HepG2 (cell line): Measurements from ENCODE around the gene SLC27A2. TPM values are rescaled to one million over a fixed set of nuclear protein-coding genes. Genes with fewer than 3 reads are reported as not detected.

Experiments
- ATAC-seq: fragments of 200-7000 bp; cut with Tn5 transposase; 3 replicates; pipeline ENCODE4 v1.9.1; 2020; ENCODE audit warnings: mild to moderate bottlenecking, moderate library complexity
- BruUV-seq: library from RNA; stranded (reverse); fragments of 400-500 nt; replicated peaks from 2 replicates; lab custom pipeline; 2021; lab: Mats Ljungman, UMichigan
- CTCF ChIA-PET: fragments of 300-600 bp; formaldehyde crosslinking; extraction: SDS; loops from one replicate; lab custom pipeline; 2021; ENCODE audit warnings: low total read pairs, inconsistent platforms, low intra/inter-chr PET ratio; lab: Yijun Ruan, JAX
- POLR2A ChIA-PET: fragments of 350-600 bp; sonication (Branson Sonifier 250); formaldehyde crosslinking; loops from one replicate; lab custom pipeline; 2020; ENCODE audit warnings: antibody characterized with exemption, inconsistent platforms; lab: Yijun Ruan, JAX
- DNase-seq: peaks from one replicate; pipeline ENCODE4 v3.0.0-alpha.2; 2015; ENCODE audit warnings: low spot score
- FAIRE-seq: peaks from 3 replicates; lab custom pipeline; 2011; peaks lifted over from hg19 to GRCh38; lab: Jason Lieb, UNC
- H2AFZ ChIP-seq: one replicate; pipeline ENCODE4 v1.6.1; 2011; ENCODE audit warnings: low read length, inconsistent platforms
- H3K27ac ChIP-seq: fragments of 300-600 bp; 3 replicates; pipeline ENCODE4 v1.8.0; 2011; ENCODE audit warnings: mixed run types, mild to moderate bottlenecking, mixed read lengths, low read length, inconsistent platforms; ENCODE audit not compliant: insufficient read depth; ENCODE audit errors: extremely low read length
- H3K27me3 ChIP-seq, 2 experiments: fragments of 200-600 bp in 1 of 2; 2 replicates in 1 of 2; 3 replicates in 1 of 2; pipeline versions ENCODE4 v1.6.0 to v1.8.0; 2011; ENCODE audit warnings: low read length in 2 of 2, mild to moderate bottlenecking in 2 of 2, moderate library complexity in 2 of 2, inconsistent platforms in 1 of 2; ENCODE audit not compliant: insufficient read depth in 2 of 2, control insufficient read depth in 1 of 2
- H3K36me3 ChIP-seq, 2 experiments: fragments of 200-600 bp in 1 of 2; replicated peaks in 1 of 2; 2 replicates in 1 of 2; 3 replicates in 1 of 2; pipeline versions ENCODE4 v1.5.1 to v1.8.0; 2011; ENCODE audit warnings: low read length in 2 of 2, inconsistent platforms in 1 of 2; ENCODE audit not compliant: insufficient read depth in 2 of 2, control insufficient read depth in 1 of 2
- H3K4me1 ChIP-seq: 2 replicates; pipeline ENCODE4 v1.5.1; 2012; ENCODE audit warnings: low read length, inconsistent platforms; ENCODE audit not compliant: insufficient read depth
- H3K4me2 ChIP-seq: 2 replicates; pipeline ENCODE4 v1.6.0; 2011; ENCODE audit warnings: low read depth, low read length, inconsistent platforms
- H3K4me3 ChIP-seq, 3 experiments: fragments of 200-600 bp in 1 of 3; sonication (generic), shearing (Covaris generic) in 1 of 3; replicated peaks in 1 of 3; 2 replicates each; pipeline ENCODE4 v1.5.1; 2011 to 2016; ENCODE audit warnings: low read length in 3 of 3, inconsistent platforms in 2 of 3, low read depth in 2 of 3, mild to moderate bottlenecking in 2 of 3, control low read depth in 1 of 3, mixed read lengths in 1 of 3; ENCODE audit not compliant: insufficient read depth in 1 of 3
- H3K79me2 ChIP-seq: one replicate; pipeline ENCODE4 v1.6.1; 2011; ENCODE audit warnings: low read length, inconsistent platforms; ENCODE audit not compliant: insufficient read depth
- H3K9ac ChIP-seq: 2 replicates; pipeline ENCODE4 v1.6.0; 2011; ENCODE audit warnings: mild to moderate bottlenecking, low read depth, low read length, inconsistent platforms; ENCODE audit not compliant: insufficient read depth
- H3K9me3 ChIP-seq: 2 replicates; pipeline ENCODE4 v1.5.1; 2012; ENCODE audit warnings: mild to moderate bottlenecking, low read length
- H4K20me1 ChIP-seq: 2 replicates; pipeline ENCODE4 v1.6.0; 2011; ENCODE audit warnings: inconsistent platforms, mild to moderate bottlenecking, low read length, moderate library complexity; ENCODE audit not compliant: insufficient read depth
- EHMT2 ChIP-seq: fragments of 200-600 bp; sonication (generic); IDR thresholded peaks from 2 replicates; pipeline ENCODE4 v1.7.0; 2017; ENCODE audit warnings: antibody characterized with exemption, low read depth, low read length, borderline replicate concordance
- ERF ChIP-seq: IDR thresholded peaks from 2 replicates; pipeline ENCODE4 v1.6.1; 2018; ENCODE audit warnings: missing biosample characterization, missing genetic modification reagents
- IKZF1 ChIP-seq: fragments of 450-650 bp; IDR thresholded peaks from 2 replicates; pipeline ENCODE4 v1.7.1; 2016
- MIER3 ChIP-seq: IDR thresholded peaks from 2 replicates; pipeline ENCODE4 v1.6.1; 2016; ENCODE audit warnings: missing compliant biosample characterization, borderline replicate concordance
- ZBTB7A ChIP-seq: sonication (generic); formaldehyde crosslinking; IDR thresholded peaks from 2 replicates; pipeline ENCODE4 v1.8.0; 2022; ENCODE audit warnings: mild to moderate bottlenecking, missing genetic modification reagents
- ZFY ChIP-seq: sonication (generic); formaldehyde crosslinking; IDR thresholded peaks from 2 replicates; pipeline ENCODE4 v1.4.0; 2020; ENCODE audit warnings: missing genetic modification reagents
- ZNF678 ChIP-seq: sonication (generic); formaldehyde crosslinking; IDR thresholded peaks from 2 replicates; pipeline ENCODE4 v1.4.0; 2020; ENCODE audit warnings: mild to moderate bottlenecking, missing genetic modification reagents
- in situ Hi-C: cut with HindIII; loops from 2 replicates; pipeline ENCODE4 v1.10.0; 2017; ENCODE audit warnings: low pct_unique_long_range_greater_than_20kb; ENCODE audit not compliant: extremely low pct_ligation_motif_present
- intact Hi-C: fragments of 100-400 bp; cut with micrococcal nuclease; formaldehyde crosslinking; loops from one replicate; pipeline ENCODE4 v1.10.0; 2022; ENCODE audit not compliant: unreplicated experiment
- polyA plus RNA-seq, 8 experiments: library from polyadenylated mRNA; depleted of rRNA in 3 of 8; stranded (reverse) in 7 of 8; unstranded in 1 of 8; fragments of >200 nt; fragmentation: Illumina TruSeq in 4 of 8; extraction: Trizol in 4 of 8; gene quantifications; 2 replicates each; pipeline versions ENCODE4 v1.2.1 to v1.2.3, GENCODE V29; 2011 to 2016; ENCODE audit warnings: low read depth in 4 of 8, missing spikeins in 1 of 8, mixed read lengths in 1 of 8; ENCODE audit not compliant: insufficient read depth in 1 of 8
- total RNA-seq, 5 experiments: library from RNA; depleted of rRNA; stranded (reverse); fragments of >200 nt; fragmentation: Illumina TruSeq; extraction: Trizol; gene quantifications; 2 replicates each; pipeline ENCODE4 v1.2.3, GENCODE V29; 2016; ENCODE audit warnings: low read depth in 1 of 5
- TF ChIP-seq, protein P1 (sequence below): sonication (generic); formaldehyde crosslinking; IDR thresholded peaks from 2 replicates; pipeline ENCODE4 v1.4.0; 2020; ENCODE audit warnings: missing genetic modification reagents
- TF ChIP-seq, protein P2 (sequence below): sonication (generic); formaldehyde crosslinking; IDR thresholded peaks from 2 replicates; pipeline ENCODE4 v1.5.0; 2020; ENCODE audit warnings: missing genetic modification reagents, mild to moderate bottlenecking, borderline replicate concordance
- TF ChIP-seq, protein P3 (sequence below), 2 experiments: fragments of 450-650 bp in 1 of 2; sonication (generic) in 1 of 2; formaldehyde crosslinking; IDR thresholded peaks; 2 replicates each; pipeline versions ENCODE4 v1.5.0 to v1.8.0; 2020 to 2022; ENCODE audit warnings: mild to moderate bottlenecking in 1 of 2, missing genetic modification reagents in 1 of 2
- TF ChIP-seq, protein P4 (sequence below): IDR thresholded peaks from 2 replicates; pipeline ENCODE4 v1.6.1; 2016; ENCODE audit warnings: low read depth, borderline replicate concordance
- TF ChIP-seq, protein P5 (sequence below): IDR thresholded peaks from 2 replicates; pipeline ENCODE4 v1.6.1; 2016; ENCODE audit warnings: mild to moderate bottlenecking
- TF ChIP-seq, protein P6 (sequence below), 2 experiments: sonication (generic) in 1 of 2; formaldehyde crosslinking in 1 of 2; IDR thresholded peaks; 2 replicates each; pipeline versions ENCODE4 v1.4.0 to v1.6.1; 2018 to 2020; ENCODE audit warnings: missing genetic modification reagents in 2 of 2, borderline replicate concordance in 1 of 2, low read depth in 1 of 2, mild to moderate bottlenecking in 1 of 2, missing biosample characterization in 1 of 2

SLC27A2 gene
- total and polyA plus RNA-seq, 2 of the 13 experiments (the other 11 are each of a cell fraction or from before 2014, with no cell fraction given) = 14.6 to 23.4 TPM

- TF ChIP-seq, protein P1, sequence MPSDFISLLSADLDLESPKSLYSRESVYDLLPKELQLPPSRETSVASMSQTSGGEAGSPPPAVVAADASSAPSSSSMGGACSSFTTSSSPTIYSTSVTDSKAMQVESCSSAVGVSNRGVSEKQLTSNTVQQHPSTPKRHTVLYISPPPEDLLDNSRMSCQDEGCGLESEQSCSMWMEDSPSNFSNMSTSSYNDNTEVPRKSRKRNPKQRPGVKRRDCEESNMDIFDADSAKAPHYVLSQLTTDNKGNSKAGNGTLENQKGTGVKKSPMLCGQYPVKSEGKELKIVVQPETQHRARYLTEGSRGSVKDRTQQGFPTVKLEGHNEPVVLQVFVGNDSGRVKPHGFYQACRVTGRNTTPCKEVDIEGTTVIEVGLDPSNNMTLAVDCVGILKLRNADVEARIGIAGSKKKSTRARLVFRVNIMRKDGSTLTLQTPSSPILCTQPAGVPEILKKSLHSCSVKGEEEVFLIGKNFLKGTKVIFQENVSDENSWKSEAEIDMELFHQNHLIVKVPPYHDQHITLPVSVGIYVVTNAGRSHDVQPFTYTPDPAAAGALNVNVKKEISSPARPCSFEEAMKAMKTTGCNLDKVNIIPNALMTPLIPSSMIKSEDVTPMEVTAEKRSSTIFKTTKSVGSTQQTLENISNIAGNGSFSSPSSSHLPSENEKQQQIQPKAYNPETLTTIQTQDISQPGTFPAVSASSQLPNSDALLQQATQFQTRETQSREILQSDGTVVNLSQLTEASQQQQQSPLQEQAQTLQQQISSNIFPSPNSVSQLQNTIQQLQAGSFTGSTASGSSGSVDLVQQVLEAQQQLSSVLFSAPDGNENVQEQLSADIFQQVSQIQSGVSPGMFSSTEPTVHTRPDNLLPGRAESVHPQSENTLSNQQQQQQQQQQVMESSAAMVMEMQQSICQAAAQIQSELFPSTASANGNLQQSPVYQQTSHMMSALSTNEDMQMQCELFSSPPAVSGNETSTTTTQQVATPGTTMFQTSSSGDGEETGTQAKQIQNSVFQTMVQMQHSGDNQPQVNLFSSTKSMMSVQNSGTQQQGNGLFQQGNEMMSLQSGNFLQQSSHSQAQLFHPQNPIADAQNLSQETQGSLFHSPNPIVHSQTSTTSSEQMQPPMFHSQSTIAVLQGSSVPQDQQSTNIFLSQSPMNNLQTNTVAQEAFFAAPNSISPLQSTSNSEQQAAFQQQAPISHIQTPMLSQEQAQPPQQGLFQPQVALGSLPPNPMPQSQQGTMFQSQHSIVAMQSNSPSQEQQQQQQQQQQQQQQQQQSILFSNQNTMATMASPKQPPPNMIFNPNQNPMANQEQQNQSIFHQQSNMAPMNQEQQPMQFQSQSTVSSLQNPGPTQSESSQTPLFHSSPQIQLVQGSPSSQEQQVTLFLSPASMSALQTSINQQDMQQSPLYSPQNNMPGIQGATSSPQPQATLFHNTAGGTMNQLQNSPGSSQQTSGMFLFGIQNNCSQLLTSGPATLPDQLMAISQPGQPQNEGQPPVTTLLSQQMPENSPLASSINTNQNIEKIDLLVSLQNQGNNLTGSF = no peak
- TF ChIP-seq ERF (no peak), ZFY (CRISPR knock-in tag) (no peak)
- TF ChIP-seq, protein P2, sequence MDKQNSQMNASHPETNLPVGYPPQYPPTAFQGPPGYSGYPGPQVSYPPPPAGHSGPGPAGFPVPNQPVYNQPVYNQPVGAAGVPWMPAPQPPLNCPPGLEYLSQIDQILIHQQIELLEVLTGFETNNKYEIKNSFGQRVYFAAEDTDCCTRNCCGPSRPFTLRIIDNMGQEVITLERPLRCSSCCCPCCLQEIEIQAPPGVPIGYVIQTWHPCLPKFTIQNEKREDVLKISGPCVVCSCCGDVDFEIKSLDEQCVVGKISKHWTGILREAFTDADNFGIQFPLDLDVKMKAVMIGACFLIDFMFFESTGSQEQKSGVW (CRISPR knock-in tag) = no peak
- TF ChIP-seq, all 625 proteins: peak for 0
These were observed 15.8 kb upstream of the SLC27A2 start (continued) for GRCh38 chr15:50166216-50166615.

GRCh38 chr15:50167110-50167509, 14.9 kb upstream of the SLC27A2 start:
- H2AFZ ChIP-seq = no peak overlapping the region
- no peaks in the 10 kb centered on the region for H3K27me3 ChIP-seq
- DNase-seq (no peak), FAIRE-seq (no peak), ATAC-seq (no peak)
- H3K9ac ChIP-seq = no peak overlapping the region
- no TSS peak for BruUV-seq
- no peaks in the 10 kb centered on the region for H3K79me2 ChIP-seq
- no peaks in the 10 kb centered on the region for H4K20me1 ChIP-seq
- CTCF ChIA-PET = no interaction called here
- intact Hi-C loops (no loop called here), in situ Hi-C loops (no loop called here)
- no peak overlapping the region for H3K4me3 ChIP-seq
- POLR2A ChIA-PET = interaction anchor here (1.1 kb wide), 1 partner anchor 16 kb away, joined by 3 read pairs; no protein-coding TSS in a partner anchor
- H3K9me3 ChIP-seq = no peaks in the 10 kb centered on the region
- no peak overlapping the region for H3K27ac ChIP-seq
- H3K36me3 ChIP-seq = no peaks in the 10 kb centered on the region
- peaks cover 58% of the 10 kb centered on the region for H3K4me1 ChIP-seq
- no peak overlapping the region for H3K4me2 ChIP-seq
- TF ChIP-seq, protein P3, sequence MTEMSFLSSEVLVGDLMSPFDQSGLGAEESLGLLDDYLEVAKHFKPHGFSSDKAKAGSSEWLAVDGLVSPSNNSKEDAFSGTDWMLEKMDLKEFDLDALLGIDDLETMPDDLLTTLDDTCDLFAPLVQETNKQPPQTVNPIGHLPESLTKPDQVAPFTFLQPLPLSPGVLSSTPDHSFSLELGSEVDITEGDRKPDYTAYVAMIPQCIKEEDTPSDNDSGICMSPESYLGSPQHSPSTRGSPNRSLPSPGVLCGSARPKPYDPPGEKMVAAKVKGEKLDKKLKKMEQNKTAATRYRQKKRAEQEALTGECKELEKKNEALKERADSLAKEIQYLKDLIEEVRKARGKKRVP (CRISPR knock-in tag; IDR thresholded peaks at IDR 0.05) = no peak
- TF ChIP-seq IKZF1 (no peak), ZNF678 (CRISPR knock-in tag) (no peak), MIER3 (no peak), ZBTB7A (no peak), EHMT2 (no peak)
- TF ChIP-seq, protein P4, sequence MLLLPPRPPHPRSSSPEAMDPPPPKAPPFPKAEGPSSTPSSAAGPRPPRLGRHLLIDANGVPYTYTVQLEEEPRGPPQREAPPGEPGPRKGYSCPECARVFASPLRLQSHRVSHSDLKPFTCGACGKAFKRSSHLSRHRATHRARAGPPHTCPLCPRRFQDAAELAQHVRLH (CRISPR knock-in tag) = no peak
- TF ChIP-seq, protein P5, sequence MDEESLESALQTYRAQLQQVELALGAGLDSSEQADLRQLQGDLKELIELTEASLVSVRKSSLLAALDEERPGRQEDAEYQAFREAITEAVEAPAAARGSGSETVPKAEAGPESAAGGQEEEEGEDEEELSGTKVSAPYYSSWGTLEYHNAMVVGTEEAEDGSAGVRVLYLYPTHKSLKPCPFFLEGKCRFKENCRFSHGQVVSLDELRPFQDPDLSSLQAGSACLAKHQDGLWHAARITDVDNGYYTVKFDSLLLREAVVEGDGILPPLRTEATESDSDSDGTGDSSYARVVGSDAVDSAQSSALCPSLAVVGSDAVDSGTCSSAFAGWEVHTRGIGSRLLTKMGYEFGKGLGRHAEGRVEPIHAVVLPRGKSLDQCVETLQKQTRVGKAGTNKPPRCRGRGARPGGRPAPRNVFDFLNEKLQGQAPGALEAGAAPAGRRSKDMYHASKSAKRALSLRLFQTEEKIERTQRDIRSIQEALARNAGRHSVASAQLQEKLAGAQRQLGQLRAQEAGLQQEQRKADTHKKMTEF (CRISPR knock-in tag) = no peak
- TF ChIP-seq, protein P6, sequence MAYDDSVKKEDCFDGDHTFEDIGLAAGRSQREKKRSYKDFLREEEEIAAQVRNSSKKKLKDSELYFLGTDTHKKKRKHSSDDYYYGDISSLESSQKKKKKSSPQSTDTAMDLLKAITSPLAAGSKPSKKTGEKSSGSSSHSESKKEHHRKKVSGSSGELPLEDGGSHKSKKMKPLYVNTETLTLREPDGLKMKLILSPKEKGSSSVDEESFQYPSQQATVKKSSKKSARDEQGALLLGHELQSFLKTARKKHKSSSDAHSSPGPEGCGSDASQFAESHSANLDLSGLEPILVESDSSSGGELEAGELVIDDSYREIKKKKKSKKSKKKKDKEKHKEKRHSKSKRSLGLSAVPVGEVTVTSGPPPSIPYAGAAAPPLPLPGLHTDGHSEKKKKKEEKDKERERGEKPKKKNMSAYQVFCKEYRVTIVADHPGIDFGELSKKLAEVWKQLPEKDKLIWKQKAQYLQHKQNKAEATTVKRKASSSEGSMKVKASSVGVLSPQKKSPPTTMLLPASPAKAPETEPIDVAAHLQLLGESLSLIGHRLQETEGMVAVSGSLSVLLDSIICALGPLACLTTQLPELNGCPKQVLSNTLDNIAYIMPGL (CRISPR knock-in tag; IDR thresholded peaks at IDR 0.05; ENCODE audit: borderline replicate concordance in 1 of 2, low read depth in 1 of 2) = no peak
